Adrenal gland (tissue), 12 donors: ENCODE data around the gene LEAP2. TPM values are rescaled to one million over a fixed set of nuclear protein-coding genes. Genes with fewer than 3 reads are reported as not detected.

Experiments
- DNase-seq, 7 donors: peaks; one replicate each; pipeline ENCODE4 v3.0.0-alpha.2; 2019 to 2020
- H3K27ac ChIP-seq, 5 donors: fragments of 200-600 bp; sonication (generic) in 4 of 5; 1 replicate in 3 of 5; 2 replicates in 2 of 5; pipeline versions ENCODE4 v1.5.1 to v1.8.0; 2016 to 2020; ENCODE audit warnings: mild to moderate bottlenecking in 1 of 5
- H3K27me3 ChIP-seq: fragments of 200-600 bp; 2 replicates; pipeline ENCODE4 v1.8.0; 2021
- H3K36me3 ChIP-seq, 2 donors: fragments of 200-600 bp; replicated peaks in 1 of 2; 1 replicate in 1 of 2; 2 replicates in 1 of 2; pipeline versions ENCODE4 v1.5.1 to v1.8.0; 2018 to 2022
- H3K4me1 ChIP-seq, 2 donors: fragments of 200-600 bp; replicated peaks in 1 of 2; 1 replicate in 1 of 2; 2 replicates in 1 of 2; pipeline versions ENCODE4 v1.5.1 to v1.8.0; 2018 to 2021
- H3K4me3 ChIP-seq, 4 donors: fragments of 200-600 bp; sonication (generic) in 3 of 4; one replicate each; pipeline ENCODE4 v1.5.1; 2016 to 2018
- H3K9me3 ChIP-seq, 3 donors: fragments of 200-600 bp; sonication (generic) in 1 of 3; replicated peaks in 1 of 3; 1 replicate in 2 of 3; 2 replicates in 1 of 3; pipeline versions ENCODE4 v1.5.1 to v1.8.0; 2016 to 2021
- CTCF ChIP-seq, 6 experiments: fragments of 450-650 bp in 4 of 6; fragments of 200-600 bp in 2 of 6; sonication (generic) in 1 of 6; IDR thresholded peaks; 1 replicate in 5 of 6; 2 replicates in 1 of 6; pipeline versions ENCODE4 v1.5.1 to v1.8.0; 2016 to 2021; ENCODE audit warnings: antibody characterized with exemption in 6 of 6, mild to moderate bottlenecking in 2 of 6, moderate library complexity in 1 of 6
- POLR2A ChIP-seq, 2 donors: fragments of 450-650 bp; IDR thresholded peaks; one replicate each; pipeline ENCODE4 v1.6.1; 2017; ENCODE audit warnings: antibody characterized with exemption in 2 of 2, mild to moderate bottlenecking in 2 of 2, moderate library complexity in 1 of 2
- WGBS, 4 donors: extraction: QIAGEN DNeasy Blood & Tissue Kit in 2 of 4; methylation state at CpG; one replicate each; pipeline versions ENCODE4 v1.1.5 to v1.1.7; 2013 to 2017; 5-methylcytosine and 5-hydroxymethylcytosine counted together
- intact Hi-C, 2 donors: fragments of 100-400 bp; cut with DNase I; formaldehyde crosslinking; loops; one replicate each; pipeline versions ENCODE4 v1.14.1 to v1.15.0; 2022 to 2023
- polyA plus RNA-seq, 3 donors: library from polyadenylated mRNA; stranded (reverse); fragments of 200-250 nt in 2 of 3; fragments of 350-450 nt in 1 of 3; fragmentation: Illumina TruSeq in 1 of 3; extraction: RNeasy Lipid Tissue Mini Kit (QIAGEN cat#74804) in 1 of 3; gene quantifications; one replicate each; pipeline ENCODE4 v1.2.3, GENCODE V29; 2013 to 2014
- total RNA-seq, 9 donors: library from RNA; depleted of rRNA in 4 of 9; stranded (reverse); fragments of >200 nt in 4 of 9; fragments of 120-200 nt in 1 of 9; fragmentation: NEBNext Ultra II Directional in 1 of 9; extraction: Animal tissue kit (Norgen Biotek cat#: 25700) in 1 of 9; gene quantifications; one replicate each; pipeline versions ENCODE4 v1.1.0 to v1.2.4, GENCODE V29; 2013 to 2023
- donor health status: healthy with polysubstance abuse.
- donor health status: Bipolar disorder and iron deficiency.
- donor health status: DM: yes; HTN: yes; CAD: no.
- donor health status: DM: no; HTN: no; CAD: no.
- donor health status: DM: no; HTN: no; CAD: no.
- donor health status: DM: yes; HTN: yes; CAD: no.

LEAP2 gene
- total and polyA plus RNA-seq, 12 donors = 0.39 to 3.1 (median 1.3) TPM; not detected in 2

GRCh38 chr5:132825834-132826391 lies 47.6 kb upstream of the LEAP2 start:
- Histone ChIP-seq H3K4me3 (no peak overlapping the region), H3K27ac (no peak overlapping the region), H3K4me1 (peaks cover 7 to 16% of the 10 kb centered on the region in 2 donors), H3K9me3 (no peaks in the 10 kb centered on the region), H3K36me3 (no peaks in the 10 kb centered on the region), H3K27me3 (no peaks in the 10 kb centered on the region)
- DNase-seq = no peak
- TF ChIP-seq CTCF (IDR thresholded peaks at IDR 0.05) = no peak
- intact Hi-C loops = no loop called here
- 62 to 78% (median 70%) methylated on average over 24 to 43 of the region's 43 CpGs for WGBS, 4 donors

- DNase-seq = no peak
- Histone ChIP-seq H3K27ac (no peak overlapping the region), H3K9me3 (no peaks in the 10 kb centered on the region), H3K36me3 (no peaks in the 10 kb centered on the region), H3K27me3 (no peaks in the 10 kb centered on the region), H3K4me3 (no peak overlapping the region), H3K4me1 (peaks cover 7 to 16% of the 10 kb centered on the region in 2 donors)
- intact Hi-C loops = no loop called here
- TF ChIP-seq POLR2A (IDR thresholded peaks at IDR 0.05) (no peak), CTCF (IDR thresholded peaks at IDR 0.05) (no peak)
- 72 to 85% (median 79%) methylated on average over 6 of the region's 6 CpGs for WGBS, 4 donors
Observed at GRCh38 chr5:132826424-132827082, 46.9 kb upstream of the LEAP2 start.

- intact Hi-C loops = no loop called here
- no peak for DNase-seq
Observed at GRCh38 chr5:132827943-132828673, 45.4 kb upstream of the LEAP2 start.

More at GRCh38 chr5:132827943-132828673, 45.4 kb upstream of the LEAP2 start:
- H3K9me3 ChIP-seq = no peaks in the 10 kb centered on the region
- no peaks in the 10 kb centered on the region for H3K27me3 ChIP-seq
- no peak overlapping the region for H3K27ac ChIP-seq
- no peak overlapping the region for H3K4me3 ChIP-seq
- WGBS, 4 donors = 90 to 100% (median 93%) methylated on average over 3 to 4 of the region's 4 CpGs
- H3K4me1 ChIP-seq = peaks cover 7 to 12% of the 10 kb centered on the region in 2 donors
- TF ChIP-seq POLR2A (IDR thresholded peaks at IDR 0.05) (no peak), CTCF (IDR thresholded peaks at IDR 0.05) (no peak)
- H3K36me3 ChIP-seq = no peaks in the 10 kb centered on the region
